SK-N-SH (cell line): ENCODE measurements around the gene TRAPPC8. TPM values are rescaled to one million over a fixed set of nuclear protein-coding genes. Genes with fewer than 3 reads are reported as not detected.
A peak's percentile ranks its signal among the peaks of the same experiment; 100 is the strongest.

ENCODE experiments used
- CTCF ChIA-PET: fragments of 300-600, 350-600 bp; formaldehyde crosslinking; extraction: SDS; loops from one replicate; lab custom pipeline; 2021; lab: Yijun Ruan, JAX
- POLR2A ChIA-PET: fragments of 350-600 bp; sonication (Branson Sonifier 250); formaldehyde crosslinking; extraction: SDS; loops from one replicate; lab custom pipeline; 2020; ENCODE audit warnings: antibody characterized with exemption, inconsistent platforms; lab: Yijun Ruan, JAX
- DNase-seq: peaks from one replicate; pipeline ENCODE4 v3.0.0; 2012
- H2AFZ ChIP-seq: fragments of 200-600 bp; sonication (generic); 2 replicates; pipeline ENCODE4 v1.8.1; 2016; ENCODE audit warnings: antibody characterized with exemption, mild to moderate bottlenecking, low read depth
- H3F3A ChIP-seq: fragments of 200-600 bp; sonication (generic); replicated peaks from 2 replicates; pipeline ENCODE3; 2016; ENCODE audit warnings: antibody characterized with exemption, mild to moderate bottlenecking; ENCODE audit not compliant: insufficient read depth
- H3K27ac ChIP-seq, 2 experiments: fragments of 200-500 bp in 1 of 2; fragments of 200-600 bp in 1 of 2; sonication (Bioruptor generic) in 1 of 2; sonication (generic), shearing (Covaris generic) in 1 of 2; 2 replicates each; pipeline versions ENCODE4 v1.5.1 to v1.6.1; 2014 to 2016; ENCODE audit warnings: low read depth in 2 of 2, inconsistent platforms in 1 of 2, low read length in 1 of 2, mild to moderate bottlenecking in 1 of 2, mixed read lengths in 1 of 2
- H3K27me3 ChIP-seq: fragments of 200-600 bp; sonication (generic), shearing (Covaris generic); 2 replicates; pipeline ENCODE4 v1.6.1; 2016; ENCODE audit warnings: mixed run types; ENCODE audit not compliant: insufficient read depth
- H3K36me3 ChIP-seq, 2 experiments: fragments of 200-500 bp in 1 of 2; fragments of 200-600 bp in 1 of 2; sonication (Bioruptor generic) in 1 of 2; sonication (generic) in 1 of 2; replicated peaks in 1 of 2; 2 replicates each; pipeline versions ENCODE3 to v1.5.1; 2014 to 2016; ENCODE audit warnings: low read length in 1 of 2, mild to moderate bottlenecking in 1 of 2; ENCODE audit not compliant: insufficient read depth in 2 of 2, control insufficient read depth in 1 of 2
- H3K4me1 ChIP-seq, 2 experiments: fragments of 200-500 bp in 1 of 2; fragments of 200-600 bp in 1 of 2; sonication (Bioruptor generic) in 1 of 2; sonication (generic), shearing (Covaris generic) in 1 of 2; 2 replicates each; pipeline versions ENCODE4 v1.5.1 to v1.6.1; 2014 to 2016; ENCODE audit warnings: low read depth in 1 of 2, low read length in 1 of 2, mixed run types in 1 of 2; ENCODE audit not compliant: insufficient read depth in 2 of 2, control insufficient read depth in 1 of 2
- H3K4me2 ChIP-seq: fragments of 200-600 bp; sonication (generic), shearing (Covaris generic); 2 replicates; pipeline ENCODE4 v1.6.1; 2017; ENCODE audit warnings: mixed run types
- H3K4me3 ChIP-seq, 2 experiments: fragments of 200-500 bp in 1 of 2; fragments of 200-600 bp in 1 of 2; sonication (Bioruptor generic) in 1 of 2; sonication (generic), shearing (Covaris generic) in 1 of 2; 2 replicates each; pipeline versions ENCODE4 v1.5.1 to v1.8.1; 2014 to 2016; ENCODE audit warnings: low read depth in 2 of 2, inconsistent platforms in 1 of 2, low read length in 1 of 2, mild to moderate bottlenecking in 1 of 2, mixed read lengths in 1 of 2, moderate library complexity in 1 of 2
- H3K79me2 ChIP-seq: fragments of 200-600 bp; sonication (generic); 2 replicates; pipeline ENCODE4 v1.8.1; 2017; ENCODE audit warnings: mild to moderate bottlenecking; ENCODE audit not compliant: insufficient read depth
- H3K9ac ChIP-seq: fragments of 200-600 bp; sonication (generic); 2 replicates; pipeline ENCODE4 v1.6.1; 2017; ENCODE audit warnings: mixed run types
- H3K9me2 ChIP-seq: fragments of 200-600 bp; sonication (generic); 2 replicates; pipeline ENCODE4 v1.6.1; 2017; ENCODE audit warnings: mixed run types
- H3K9me3 ChIP-seq: fragments of 200-600 bp; sonication (generic); 2 replicates; pipeline ENCODE4 v1.6.1; 2017; ENCODE audit warnings: mixed run types, mild to moderate bottlenecking, moderate library complexity
- H4K20me1 ChIP-seq: fragments of 200-600 bp; sonication (generic); 2 replicates; pipeline ENCODE4 v1.6.1; 2017; ENCODE audit warnings: mild to moderate bottlenecking, mixed run types; ENCODE audit not compliant: insufficient read depth
- CTCF ChIP-seq: fragments of 200-600 bp; sonication (generic); IDR thresholded peaks from 2 replicates; pipeline ENCODE4 v1.6.1; 2017; ENCODE audit warnings: antibody characterized with exemption, mild to moderate bottlenecking, moderate library complexity
- EP300 ChIP-seq, 2 experiments: IDR thresholded peaks; 2 replicates each; pipeline versions ENCODE4 v1.4.0 to v1.6.1; 2012; ENCODE audit warnings: borderline replicate concordance in 1 of 2, low read depth in 1 of 2, low read length in 1 of 2
- FOXJ3 ChIP-seq: sonication (generic); formaldehyde crosslinking; IDR thresholded peaks from 2 replicates; pipeline ENCODE4 v1.5.1; 2020; ENCODE audit warnings: mild to moderate bottlenecking, missing genetic modification reagents
- GABPA ChIP-seq: IDR thresholded peaks from 2 replicates; pipeline ENCODE4 v1.4.0; 2012; ENCODE audit warnings: low read depth, mild to moderate bottlenecking
- GATA2 ChIP-seq: sonication (generic); formaldehyde crosslinking; IDR thresholded peaks from 2 replicates; pipeline ENCODE4 v1.5.0; 2020; ENCODE audit warnings: mild to moderate bottlenecking, missing genetic modification reagents
- MEF2A ChIP-seq: IDR thresholded peaks from 2 replicates; pipeline ENCODE4 v1.4.0; 2012; ENCODE audit warnings: low read depth, borderline replicate concordance
- NFIC ChIP-seq: IDR thresholded peaks from 2 replicates; pipeline ENCODE4 v1.4.0; 2012; ENCODE audit warnings: borderline replicate concordance
- NRF1 ChIP-seq: IDR thresholded peaks from 2 replicates; pipeline ENCODE4 v1.6.1; 2012; ENCODE audit warnings: low read depth, mild to moderate bottlenecking, low read length
- POLR2AphosphoS5 ChIP-seq: IDR thresholded peaks from 2 replicates; pipeline ENCODE4 v1.6.1; 2012; ENCODE audit warnings: low read depth, low read length
- RAD21 ChIP-seq: IDR thresholded peaks from 2 replicates; pipeline ENCODE4 v1.6.1; 2012; ENCODE audit warnings: mild to moderate bottlenecking, low read length
- RCOR1 ChIP-seq: fragments of 150-350 bp; IDR thresholded peaks from 2 replicates; pipeline ENCODE4 v1.6.1; 2017; ENCODE audit warnings: antibody characterized with exemption, low read length
- REST ChIP-seq: IDR thresholded peaks from 2 replicates; pipeline ENCODE4 v1.6.1; 2012; ENCODE audit warnings: mild to moderate bottlenecking, low read depth, low read length, moderate library complexity
- TAF1 ChIP-seq: IDR thresholded peaks from 2 replicates; pipeline ENCODE4 v1.6.1; 2012; ENCODE audit warnings: low read depth, mild to moderate bottlenecking, low read length, moderate library complexity, borderline replicate concordance
- TCF12 ChIP-seq: IDR thresholded peaks from 2 replicates; pipeline ENCODE4 v1.4.0; 2012
- USF1 ChIP-seq: IDR thresholded peaks from 2 replicates; pipeline ENCODE4 v1.4.0; 2012; ENCODE audit warnings: low read depth, borderline replicate concordance
- YY1 ChIP-seq: IDR thresholded peaks from 2 replicates; pipeline ENCODE4 v1.4.0; 2012; ENCODE audit warnings: low read depth, mild to moderate bottlenecking
- ZBTB33 ChIP-seq: IDR thresholded peaks from 2 replicates; pipeline ENCODE4 v1.4.0; 2012; ENCODE audit warnings: low read depth, borderline replicate concordance
- WGBS: methylation state at CpG from one replicate; pipeline ENCODE4 v1.1.6; 2017; ENCODE audit warnings: low lambda C conversion rate; 5-methylcytosine and 5-hydroxymethylcytosine counted together
- polyA plus RNA-seq, 3 experiments: library from polyadenylated mRNA; depleted of rRNA; stranded (reverse); fragments of >200 nt; gene quantifications; 2 replicates each; pipeline ENCODE4 v1.2.3, GENCODE V29; 2012

Gene TRAPPC8
- polyA plus RNA-seq, 1 of the 3 experiments (the other 2 are of a cell fraction), result 14.9 TPM

GRCh38 chr18:31931163-31931885 is 11.6 kb downstream of the TRAPPC8 start:
- Histone ChIP-seq H3K4me2 (peak overlapping the region; percentile 42; the same call in 1 of the 2 replicates), H3K9me3 (no peaks in the 10 kb centered on the region), H3K36me3 (peaks cover 3 to 23% of the 10 kb centered on the region in 2 experiments), H3K27me3 (no peaks in the 10 kb centered on the region), H3K4me3 (0 out of 4 replicates have a peak overlapping the region, but pooled peaks of 1 of the 2 experiments have one; percentile 9), H3K79me2 (peaks cover 78% of the 10 kb centered on the region), H3K4me1 (peaks cover 7 to 12% of the 10 kb centered on the region in 2 experiments; a peak in 3 of 4 replicates), H2AFZ (no peak overlapping the region), H4K20me1 (peaks cover 52% of the 10 kb centered on the region), H3F3A (peaks cover 14% of the 10 kb centered on the region), H3K9ac (no peak overlapping the region)
- CTCF ChIA-PET, result no interaction called here
- TF ChIP-seq TAF1 (no peak), EP300 (IDR thresholded peaks at IDR 0.05; ENCODE audit: borderline replicate concordance in 1 of 2, low read depth in 1 of 2, low read length in 1 of 2) (peak in 1 of 2 experiments; percentile 60; a peak in 1 of 4 replicates), USF1 (no peak), MEF2A (no peak), RCOR1 (peak; percentile 63; the same call in 1 of the 2 replicates), NFIC (peak; percentile 77), GABPA (no peak), TCF12 (0 out of 2 replicates have a peak, but pooled peaks have one; percentile 6), GATA2 (CRISPR knock-in tag) (peak; percentile 41; the same call in 1 of the 2 replicates), REST (no peak)
- TF ChIP-seq, all 33 proteins: peak for 5
- POLR2A ChIA-PET, result no interaction called here
- peak; percentile 72 for DNase-seq
- Histone ChIP-seq H3K9me2 (no peaks in the 10 kb centered on the region), H3K27ac (peak overlapping the region; percentile 36 to 41; a peak in 3 of 4 replicates)
- WGBS, result 38% methylated on average over 6 of the region's 6 CpGs

- no peaks in the 10 kb centered on the region for H3K27me3 ChIP-seq
- DNase-seq, result no peak
- peaks cover 42% of the 10 kb centered on the region for H4K20me1 ChIP-seq
- peaks cover 5 to 36% of the 10 kb centered on the region in 2 experiments for H3K36me3 ChIP-seq
- POLR2A ChIA-PET, result no interaction called here
- peaks cover 77% of the 10 kb centered on the region for H3K79me2 ChIP-seq
- H3K4me3 ChIP-seq, result no peak overlapping the region
- H3K9me3 ChIP-seq, result no peaks in the 10 kb centered on the region
- no peak overlapping the region for H3K9ac ChIP-seq
- no peak overlapping the region for H3K4me2 ChIP-seq
- CTCF ChIA-PET, result no interaction called here
- peaks cover 7 to 12% of the 10 kb centered on the region in 2 experiments; a peak in 3 of 4 replicates for H3K4me1 ChIP-seq
- no peak overlapping the region for H2AFZ ChIP-seq
- no peaks in the 10 kb centered on the region for H3K9me2 ChIP-seq
- peaks cover 22% of the 10 kb centered on the region for H3F3A ChIP-seq
- no peak overlapping the region for H3K27ac ChIP-seq
- TF ChIP-seq CTCF (no peak), EP300 (IDR thresholded peaks at IDR 0.05; ENCODE audit: borderline replicate concordance in 1 of 2, low read depth in 1 of 2, low read length in 1 of 2) (no peak), YY1 (no peak), ZBTB33 (no peak), NFIC (no peak), RAD21 (no peak), USF1 (no peak), POLR2AphosphoS5 (no peak), GATA2 (CRISPR knock-in tag) (no peak), FOXJ3 (CRISPR knock-in tag) (no peak), NRF1 (no peak)
These were observed 13.7 kb downstream of the TRAPPC8 start for GRCh38 chr18:31929273-31929672.
